Stimulated activated CD8-positive, alpha-beta memory T cell treated with anti-CD3 and anti-CD28 coated beads, Interleukin-7, amount 100 ng/mL, for 48 hours (primary cell): Measurements from ENCODE around the gene DGLUCY.
"Not testable (repeated sequence)": the region's sequence is repeated elsewhere in the genome, so short reads cannot be mapped to it uniquely, and the experiment has no call there.

Experiments used
- DNase-seq, 2 donors: peaks; one replicate each; pipeline ENCODE4 v3.0.0-alpha.2; 2020; ENCODE audit warnings: low read depth in 1 of 2; ENCODE audit errors: extremely low read depth in 1 of 2

The DGLUCY gene

DNA sequence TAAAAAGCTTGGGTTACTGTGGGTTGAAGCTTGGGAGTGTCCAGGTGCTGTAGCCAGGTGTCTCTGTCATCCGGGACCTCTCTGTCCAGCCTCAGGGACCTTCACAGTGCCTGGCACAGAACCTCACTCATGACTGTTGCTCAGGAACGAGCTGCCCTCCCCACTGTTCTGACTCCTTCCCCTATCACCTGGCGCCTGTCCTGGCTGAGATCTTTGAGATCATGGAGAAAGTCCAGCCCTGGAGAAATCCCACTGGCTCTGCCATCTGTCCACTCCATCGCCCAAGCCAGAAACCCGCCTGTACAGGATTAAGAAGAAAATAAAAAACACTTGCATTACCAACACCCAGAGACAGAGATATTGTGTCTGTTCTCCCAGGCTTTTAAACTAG is 53.5 kb downstream of the DGLUCY start:
- no peak for DNase-seq

GRCh38 chr14:91169951-91170350 is 56.1 kb downstream of the DGLUCY start:
- DNase-seq: no peak

DNA sequence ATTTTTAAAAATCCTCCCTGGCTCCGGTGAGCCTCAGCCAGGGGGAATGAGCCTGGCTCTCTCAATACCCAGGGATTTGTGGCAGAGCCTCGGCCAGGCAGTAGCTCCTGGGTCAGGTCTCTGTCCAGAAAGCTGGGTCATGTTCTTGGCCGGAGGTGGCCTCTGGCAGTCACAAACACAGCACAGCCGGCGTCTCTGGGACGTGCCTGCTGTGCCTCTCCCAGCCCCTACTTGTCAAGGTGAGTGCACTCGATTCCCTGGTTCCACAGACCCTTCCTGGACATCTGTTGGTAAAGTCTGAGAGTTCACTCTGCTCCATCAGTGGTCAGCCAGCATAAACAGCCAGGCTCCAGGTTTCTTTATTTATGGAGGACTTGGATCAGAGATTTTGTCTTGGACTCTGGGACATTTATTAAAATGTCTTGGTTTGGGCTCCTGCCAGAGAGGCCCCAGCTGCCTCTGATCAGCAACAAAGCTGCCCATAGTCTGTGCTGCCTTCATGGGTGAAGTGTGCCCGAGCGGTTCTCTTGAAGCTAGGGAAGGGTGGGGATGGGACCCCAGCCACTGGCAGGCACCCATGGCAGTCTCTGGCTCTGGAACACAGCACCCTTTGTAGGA is 56.7 kb downstream of the DGLUCY start:
- no peak for DNase-seq

- no peak for DNase-seq
Measured at GRCh38 chr14:91171291-91171690, 57.4 kb downstream of the DGLUCY start.

- peak; percentile 35 to 68 for DNase-seq
Measured at GRCh38 chr14:91173221-91173670, 59.4 kb downstream of the DGLUCY start.

DNA sequence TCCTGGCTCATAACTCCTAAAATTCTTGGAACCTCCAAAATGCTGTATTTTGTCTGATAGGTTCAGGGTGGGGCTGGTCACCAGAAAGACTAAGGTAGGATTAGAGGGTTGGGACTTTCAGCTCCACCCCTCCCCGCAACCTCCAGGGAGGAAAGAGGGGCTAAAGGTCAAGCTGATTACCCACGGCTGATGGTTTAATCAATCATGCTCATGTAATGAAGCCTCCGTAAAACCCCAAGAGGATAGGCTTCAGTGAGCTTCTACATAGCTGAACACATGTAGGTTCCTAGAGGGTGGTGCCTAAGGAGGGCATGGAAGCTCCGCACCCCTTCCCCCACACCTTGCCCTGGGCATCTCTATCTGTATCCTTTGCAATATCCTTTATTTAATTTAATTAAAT is 60.0 kb downstream of the DGLUCY start:
- DNase-seq: no peak

DNA sequence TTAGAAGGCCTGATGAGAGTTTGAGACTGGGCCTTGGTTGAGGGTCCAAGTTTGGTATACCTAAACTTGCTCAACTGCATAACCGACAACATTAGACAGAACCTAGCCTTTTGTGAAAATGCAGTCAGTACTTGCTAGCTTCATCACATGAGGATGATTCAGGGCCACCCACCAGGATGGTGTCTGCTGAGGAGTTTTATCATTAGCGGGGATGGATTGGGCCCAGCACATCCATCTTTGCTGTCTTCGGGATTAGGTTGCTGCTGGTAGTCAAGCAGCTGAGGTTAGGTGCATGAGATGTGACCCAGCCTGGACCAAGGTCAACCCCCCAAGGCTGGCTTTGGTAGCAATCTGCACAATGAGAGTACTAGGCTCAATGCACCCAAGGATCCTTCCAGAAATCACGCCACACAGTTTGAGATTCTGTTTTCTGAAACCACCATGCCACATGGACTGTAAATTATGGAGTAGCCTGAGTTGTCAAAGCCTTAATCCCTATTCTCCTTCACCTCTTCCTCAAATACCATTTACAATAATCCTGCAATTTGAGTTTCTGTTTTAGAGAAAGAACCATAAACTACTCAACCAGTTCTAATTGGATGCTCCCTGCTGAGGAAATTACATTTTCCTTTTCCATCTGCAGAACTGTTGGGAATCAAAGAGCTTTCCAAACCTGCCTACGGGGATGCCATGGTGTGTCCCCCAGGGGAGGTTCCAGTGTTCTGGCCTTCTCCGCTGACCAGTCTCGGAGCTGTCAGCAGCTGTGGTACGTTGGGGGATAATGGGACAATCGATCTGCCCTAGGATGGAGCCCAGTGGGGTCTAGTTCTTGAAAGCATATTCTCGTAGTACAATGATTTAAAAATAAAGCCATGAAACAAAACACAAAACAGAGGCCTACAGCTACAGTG is 61.7 kb downstream of the DGLUCY start:
- no peak for DNase-seq

DNA sequence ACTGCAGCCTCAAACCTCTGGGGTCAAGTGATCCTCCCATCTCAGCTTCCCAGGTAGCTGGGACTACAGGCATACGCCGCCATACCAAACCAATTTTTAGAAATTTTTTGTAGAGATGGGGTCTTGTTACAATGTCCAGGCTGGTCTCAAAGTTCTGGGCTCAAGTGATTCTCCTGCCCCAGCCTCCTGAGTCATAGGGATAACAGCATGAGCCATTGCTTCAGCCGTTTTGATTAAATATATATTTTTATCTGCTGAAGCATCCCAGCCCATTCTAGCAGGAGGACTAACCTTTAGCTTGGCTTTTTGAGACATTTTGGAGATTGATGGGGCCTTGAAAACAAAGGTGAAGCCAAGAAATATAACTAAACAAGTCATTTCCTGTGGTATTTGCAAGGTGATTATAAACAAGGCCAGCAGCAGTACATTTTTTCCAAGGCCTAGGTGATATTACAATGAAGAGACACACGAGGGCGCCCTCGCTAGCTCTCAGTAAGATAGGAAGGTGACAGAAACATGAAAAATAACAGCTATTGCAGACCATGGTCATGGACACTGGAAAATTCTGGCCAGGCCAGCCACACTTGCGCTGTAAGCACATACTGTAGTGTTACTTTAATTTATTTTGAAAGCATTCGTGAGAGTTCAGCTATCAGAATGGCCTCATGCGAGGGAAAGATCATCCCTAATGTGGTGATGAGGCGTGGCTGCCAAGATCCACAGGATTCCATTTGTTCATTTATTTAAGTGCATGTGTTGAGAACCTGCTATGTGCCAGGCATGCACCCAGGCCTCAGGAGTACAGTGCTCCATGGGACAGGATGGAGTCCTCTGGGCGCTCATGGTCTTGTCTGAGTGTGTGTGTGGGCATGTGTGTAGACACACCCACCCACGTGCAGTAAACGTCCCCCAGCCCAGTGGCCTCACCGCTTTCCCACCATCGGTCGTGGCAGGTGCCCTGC is 63.5 kb downstream of the DGLUCY start:
- DNase-seq: peak; percentile 24 to 30

DNA sequence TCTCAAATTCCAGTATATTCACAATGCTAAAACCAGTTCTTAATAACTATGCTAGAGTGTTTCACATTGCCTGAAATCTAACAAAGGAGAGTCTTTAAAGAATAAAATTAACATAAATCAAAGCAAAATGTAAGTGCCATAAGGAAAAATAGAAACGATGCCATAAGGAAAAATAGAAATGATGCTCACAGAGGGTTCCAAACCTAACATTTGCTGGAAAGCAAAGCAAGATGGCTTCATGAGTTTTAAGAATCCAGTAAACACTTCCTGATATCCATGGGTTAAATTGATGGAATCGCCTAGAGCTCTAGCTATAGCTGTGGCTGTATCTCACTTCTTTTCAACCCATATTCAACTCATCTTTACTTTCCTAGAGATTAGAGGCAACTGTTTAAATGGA is 66.7 kb downstream of the DGLUCY start:
- DNase-seq: no peak

GRCh38 chr14:91182753-91183152 is 68.9 kb downstream of the DGLUCY start:
- DNase-seq: not testable (repeated sequence)

DNA sequence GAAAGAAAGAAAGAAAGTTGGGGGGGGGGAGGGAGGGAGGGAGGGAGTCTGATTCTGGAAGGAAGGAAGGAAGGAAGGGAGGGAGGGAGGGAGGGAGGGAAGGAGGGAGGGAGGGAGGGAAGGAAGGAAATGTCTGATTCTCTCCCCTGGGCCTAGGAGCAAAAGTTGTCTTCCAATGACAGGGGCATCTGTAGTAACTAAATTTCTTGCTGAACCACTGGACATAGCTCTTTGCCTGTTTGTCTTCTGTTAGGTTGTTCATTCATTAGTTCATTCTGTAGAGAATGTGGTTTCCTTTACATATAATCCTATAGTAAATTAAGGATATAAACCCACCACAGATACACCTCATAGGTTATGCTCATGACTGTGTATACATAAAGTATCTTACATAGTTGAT is 70.7 kb downstream of the DGLUCY start:
- no peak for DNase-seq

DNA sequence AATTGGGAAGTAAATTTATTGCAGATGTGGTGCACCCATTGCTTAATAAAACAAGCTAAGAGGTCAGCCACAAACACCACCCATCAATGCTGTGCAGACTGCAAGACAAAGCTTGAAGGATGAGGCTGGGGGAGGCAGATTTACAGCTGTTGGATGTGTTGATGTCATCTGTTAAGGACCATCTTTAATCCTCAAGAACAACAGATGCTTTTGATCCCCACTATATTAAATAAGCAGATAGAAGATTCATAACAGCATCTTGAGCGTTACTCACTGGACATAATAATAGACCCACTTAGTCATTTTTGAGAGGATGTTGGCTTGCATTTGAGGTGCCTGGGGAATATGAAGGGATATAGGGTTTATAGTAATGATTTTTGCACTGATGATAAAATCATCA is 71.8 kb downstream of the DGLUCY start:
- DNase-seq: no peak

GRCh38 chr14:91186515-91187066 is 72.7 kb downstream of the DGLUCY start:
- no peak for DNase-seq

GRCh38 chr14:91187271-91187670 is 73.4 kb downstream of the DGLUCY start:
- no peak for DNase-seq

DNA sequence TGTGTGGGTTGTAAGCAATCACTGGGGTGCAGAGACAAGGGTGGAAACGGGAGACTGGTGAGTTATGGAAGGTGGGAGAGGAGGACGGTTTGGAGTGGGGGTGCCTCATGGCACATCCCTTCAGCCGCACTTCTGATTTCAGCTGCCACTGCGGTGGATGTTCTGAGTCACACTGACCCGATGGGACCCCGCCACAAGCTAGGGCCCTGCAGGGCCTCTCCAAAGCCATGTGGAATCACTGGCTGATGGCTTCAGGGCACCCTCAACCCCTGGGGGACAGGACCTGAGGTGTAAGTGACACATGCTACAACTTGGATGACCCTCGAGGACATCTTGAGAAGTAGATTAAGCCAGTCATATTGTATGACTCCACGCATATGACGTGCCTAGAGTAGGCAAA is 77.0 kb downstream of the DGLUCY start:
- DNase-seq: no peak

DNA sequence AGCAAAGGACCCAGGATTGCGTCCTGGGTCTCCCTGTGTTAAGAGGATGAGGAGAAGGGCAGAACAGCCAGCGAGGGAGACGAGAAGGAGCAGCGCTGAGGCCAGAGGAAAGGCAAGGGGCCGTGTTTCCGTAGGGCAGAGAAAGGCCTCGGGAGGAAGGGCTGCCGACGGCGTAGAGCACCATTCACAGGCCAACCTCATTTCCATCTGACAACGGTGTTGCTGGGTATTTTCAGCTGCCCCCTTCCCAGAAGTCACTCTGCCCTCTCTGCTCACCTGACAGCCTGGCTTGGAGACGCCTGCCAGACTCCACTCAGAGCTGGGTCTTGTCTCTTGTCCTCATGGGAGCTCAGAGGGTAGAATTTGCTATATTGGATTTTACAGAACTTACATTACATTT is 79.2 kb downstream of the DGLUCY start:
- no peak for DNase-seq

DNA sequence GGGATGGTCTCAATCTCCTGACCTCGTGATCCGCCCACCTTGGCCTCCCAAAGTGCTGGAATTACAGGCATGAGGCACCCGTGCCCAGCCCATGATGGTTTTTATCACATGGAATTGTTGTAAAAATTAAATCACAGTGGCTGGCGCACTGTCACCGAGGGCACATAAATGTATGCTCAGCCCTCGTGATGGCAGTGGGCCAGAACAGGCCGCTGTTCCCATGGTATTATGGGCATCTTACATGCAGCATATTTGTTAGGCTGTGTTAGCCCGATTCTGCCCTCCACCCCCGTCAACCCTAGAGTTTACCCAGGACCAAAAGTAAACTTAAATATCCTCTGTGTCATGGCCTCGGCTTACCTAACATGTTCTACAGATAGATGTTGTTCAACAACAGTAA is 82.0 kb downstream of the DGLUCY start:
- DNase-seq: no peak

DNA sequence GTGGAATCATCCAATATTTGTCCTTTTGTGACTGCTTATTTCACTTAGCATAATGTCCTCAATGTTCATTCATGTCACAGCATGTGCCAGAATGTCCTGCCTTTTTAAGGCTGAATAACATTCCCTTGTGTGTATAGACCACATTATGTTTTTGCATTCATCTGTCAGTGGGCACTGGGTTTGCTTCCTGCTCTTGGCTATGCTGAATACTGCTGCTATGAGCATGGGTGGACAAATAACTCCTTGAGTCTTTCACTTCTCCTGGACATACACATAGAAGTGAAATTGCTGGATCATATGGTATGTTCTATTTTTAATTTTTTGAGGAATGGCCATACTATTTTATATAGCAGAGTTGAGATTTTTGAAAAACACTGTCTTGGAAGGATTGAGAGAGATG is 83.8 kb downstream of the DGLUCY start:
- no peak for DNase-seq

- DNase-seq: not testable (repeated sequence)
Measured at GRCh38 chr14:91200802-91201201, 86.9 kb downstream of the DGLUCY start.

DNA sequence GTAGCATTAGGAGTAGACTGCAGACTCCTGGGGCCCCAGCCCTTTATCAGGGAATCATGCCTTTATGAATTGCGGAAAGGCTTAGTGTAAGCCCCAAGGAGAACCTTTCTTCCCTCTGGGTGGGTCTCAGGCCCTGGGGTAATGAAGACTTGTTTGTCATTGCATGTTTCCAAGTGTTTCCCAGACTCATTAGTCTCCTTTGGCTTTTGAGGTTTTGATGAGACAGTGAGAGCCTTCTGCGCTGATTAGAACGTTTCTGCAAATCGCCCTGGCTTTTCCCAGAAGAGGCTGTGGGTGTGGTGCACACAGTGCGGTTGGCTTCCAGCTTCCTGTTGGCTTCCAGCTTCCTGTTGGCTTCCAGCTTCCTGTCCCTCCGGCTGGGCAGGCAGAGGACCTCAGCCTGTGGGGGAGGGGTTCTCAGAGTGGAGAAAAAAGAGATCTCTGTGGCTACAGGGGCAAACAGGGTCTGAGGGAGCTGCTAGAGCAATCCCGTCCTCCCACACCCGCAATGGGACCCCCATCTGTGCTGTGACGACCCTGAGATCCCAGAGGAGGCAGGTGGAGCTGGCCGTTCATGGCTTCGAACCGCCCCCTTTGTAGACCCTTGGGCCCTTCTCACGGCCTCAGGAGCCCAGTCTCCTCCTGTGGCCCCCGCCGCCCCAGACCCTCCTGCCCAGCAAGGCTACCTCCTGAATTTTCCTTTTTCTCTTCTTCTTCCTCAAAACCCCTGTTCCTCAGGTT is 88.5 kb downstream of the DGLUCY start:
- no peak for DNase-seq
